Endodermal cell (in vitro differentiated cells): Measurements from ENCODE around the gene PTK7. TPM values are rescaled to one million over a fixed set of nuclear protein-coding genes. Genes with fewer than 3 reads are reported as not detected.

Source experiments
- DNase-seq: peaks from one replicate; pipeline ENCODE4 v3.0.0-alpha.2; 2017
- H3K27ac ChIP-seq: 2 replicates; pipeline ENCODE4 v1.5.1; 2013; ENCODE audit warnings: mild to moderate bottlenecking, low read depth, low read length, moderate library complexity
- H3K27me3 ChIP-seq: 2 replicates; pipeline ENCODE4 v1.6.1; 2013; ENCODE audit warnings: mild to moderate bottlenecking, low read length, moderate library complexity; ENCODE audit not compliant: insufficient read depth, control insufficient read depth, poor library complexity, severe bottlenecking
- H3K36me3 ChIP-seq: 2 replicates; pipeline ENCODE4 v1.7.0; 2013; ENCODE audit warnings: mild to moderate bottlenecking, low read length, moderate library complexity; ENCODE audit not compliant: control insufficient read depth, insufficient read depth
- H3K4me1 ChIP-seq: one replicate; pipeline ENCODE4 v1.7.0; 2013; ENCODE audit warnings: low read length; ENCODE audit not compliant: control insufficient read depth, insufficient read depth
- H3K4me3 ChIP-seq: 2 replicates; pipeline ENCODE4 v1.5.1; 2013; ENCODE audit warnings: mild to moderate bottlenecking, low read length, moderate library complexity
- H3K9ac ChIP-seq: 2 replicates; pipeline ENCODE4 v1.6.1; 2013; ENCODE audit warnings: mild to moderate bottlenecking, low read length, moderate library complexity; ENCODE audit not compliant: poor library complexity, severe bottlenecking; ENCODE audit errors: extremely low read depth
- H3K9me3 ChIP-seq: 2 replicates; pipeline ENCODE4 v1.6.1; 2013; ENCODE audit warnings: mild to moderate bottlenecking, low read length, moderate library complexity; ENCODE audit not compliant: control insufficient read depth
- H3K27ac Mint-ChIP-seq: 2 replicates; pipeline ENCODE4 v1.8.0; 2020; ENCODE audit warnings: mixed read lengths
- H3K27me3 Mint-ChIP-seq: 2 replicates; pipeline ENCODE4 v1.8.0; 2021; ENCODE audit warnings: mild to moderate bottlenecking, mixed read lengths; ENCODE audit not compliant: insufficient read depth
- H3K36me3 Mint-ChIP-seq: 2 replicates; pipeline ENCODE4 v1.8.0; 2020; ENCODE audit warnings: low read depth, mixed read lengths
- H3K4me1 Mint-ChIP-seq: 2 replicates; pipeline ENCODE4 v1.8.0; 2020; ENCODE audit warnings: mixed read lengths
- H3K4me3 Mint-ChIP-seq: 2 replicates; pipeline ENCODE4 v1.8.0; 2020; ENCODE audit warnings: mild to moderate bottlenecking, moderate library complexity, mixed read lengths
- H3K9me3 Mint-ChIP-seq: 2 replicates; pipeline ENCODE4 v1.8.0; 2020; ENCODE audit warnings: mild to moderate bottlenecking, mixed read lengths
- CTCF ChIP-seq: fragments of 200-600 bp; sonication (generic); conservative IDR thresholded peaks from 2 replicates; pipeline ENCODE4 v1.5.0; 2021; ENCODE audit warnings: antibody characterized with exemption, mild to moderate bottlenecking
- WGBS, 2 experiments: methylation state at CpG; one replicate each; pipeline versions ENCODE4 v1.1.5 to v1.1.7; 2013; ENCODE audit warnings: missing lambda C conversion rate in 2 of 2, mixed read lengths in 1 of 2; ENCODE audit not compliant: insufficient coverage in 1 of 2, insufficient read length in 1 of 2; 5-methylcytosine and 5-hydroxymethylcytosine counted together
- total RNA-seq, 2 donors: library from RNA; stranded (reverse); fragmentation: NEBNext Ultra II Directional in 1 of 2; extraction: Animal tissue kit (Norgen Biotek cat#: 25700) in 1 of 2; gene quantifications; 2 replicates in 1 of 2; 3 replicates in 1 of 2; pipeline ENCODE4 v1.2.1, GENCODE V29; 2021

The PTK7 gene
- total RNA-seq, 2 donors from 2014 or later = 167 to 183 TPM

- Histone ChIP-seq H3K27me3 (no peaks in the 10 kb centered on the region), H3K4me1 (no peaks in the 10 kb centered on the region), H3K4me3 (no peak overlapping the region), H3K27ac (no peak overlapping the region), H3K9me3 (no peaks in the 10 kb centered on the region), H3K9ac (no peak overlapping the region), H3K36me3 (peaks cover 54% of the 10 kb centered on the region)
- Mint-ChIP-seq H3K36me3 (peaks cover 40% of the 10 kb centered on the region), H3K27me3 (no peaks in the 10 kb centered on the region), H3K9me3 (no peaks in the 10 kb centered on the region), H3K4me3 (no peak overlapping the region), H3K27ac (peak overlapping the region; percentile 35), H3K4me1 (peaks cover 6% of the 10 kb centered on the region)
- 91 to 93% methylated on average over 7 to 8 of the region's 8 CpGs for WGBS, 2 experiments
- TF ChIP-seq CTCF = no peak
- no peak for DNase-seq
Observed at GRCh38 chr6:43146709-43147688, 70.9 kb downstream of the PTK7 start.

GRCh38 chr6:43147691-43148477 is 71.8 kb downstream of the PTK7 start:
- peaks cover 5% of the 10 kb centered on the region for H3K4me1 Mint-ChIP-seq
- no peak for TF ChIP-seq CTCF
- Histone ChIP-seq H3K4me3 (no peak overlapping the region), H3K9ac (no peak overlapping the region), H3K27me3 (no peaks in the 10 kb centered on the region), H3K27ac (no peak overlapping the region), H3K36me3 (peaks cover 58% of the 10 kb centered on the region), H3K4me1 (no peaks in the 10 kb centered on the region), H3K9me3 (no peaks in the 10 kb centered on the region)
- peak overlapping the region; percentile 35 for H3K27ac Mint-ChIP-seq
- H3K4me3 Mint-ChIP-seq = no peak overlapping the region
- H3K9me3 Mint-ChIP-seq = no peaks in the 10 kb centered on the region
- WGBS, 2 experiments = 92 to 95% methylated on average over 6 of the region's 6 CpGs
- DNase-seq = no peak
- H3K27me3 Mint-ChIP-seq = no peaks in the 10 kb centered on the region
- H3K36me3 Mint-ChIP-seq = peaks cover 44% of the 10 kb centered on the region

- DNase-seq = no peak
- WGBS, 2 experiments = 90 to 97% methylated on average over 1 of the region's 1 CpG
- no peak for TF ChIP-seq CTCF
- no peaks in the 10 kb centered on the region for H3K9me3 Mint-ChIP-seq
- H3K4me1 Mint-ChIP-seq = no peaks in the 10 kb centered on the region
- Histone ChIP-seq H3K9ac (no peak overlapping the region), H3K27me3 (no peaks in the 10 kb centered on the region), H3K4me1 (no peaks in the 10 kb centered on the region), H3K4me3 (no peak overlapping the region), H3K27ac (no peak overlapping the region), H3K36me3 (peaks cover 52% of the 10 kb centered on the region), H3K9me3 (no peaks in the 10 kb centered on the region)
- no peak overlapping the region for H3K4me3 Mint-ChIP-seq
- peaks cover 43% of the 10 kb centered on the region for H3K36me3 Mint-ChIP-seq
- H3K27ac Mint-ChIP-seq = no peak overlapping the region
- H3K27me3 Mint-ChIP-seq = no peaks in the 10 kb centered on the region
Observed at GRCh38 chr6:43149265-43149664, 73.2 kb downstream of the PTK7 start.
